GM18858 (cell line): ENCODE measurements around the gene GABRB3.

ENCODE experiments used
- ATAC-seq: cut with Tn5 transposase; IDR thresholded peaks from one replicate; pipeline ENCODE4 v1.9.1; 2021; ENCODE audit not compliant: unreplicated experiment

GABRB3 gene

DNA sequence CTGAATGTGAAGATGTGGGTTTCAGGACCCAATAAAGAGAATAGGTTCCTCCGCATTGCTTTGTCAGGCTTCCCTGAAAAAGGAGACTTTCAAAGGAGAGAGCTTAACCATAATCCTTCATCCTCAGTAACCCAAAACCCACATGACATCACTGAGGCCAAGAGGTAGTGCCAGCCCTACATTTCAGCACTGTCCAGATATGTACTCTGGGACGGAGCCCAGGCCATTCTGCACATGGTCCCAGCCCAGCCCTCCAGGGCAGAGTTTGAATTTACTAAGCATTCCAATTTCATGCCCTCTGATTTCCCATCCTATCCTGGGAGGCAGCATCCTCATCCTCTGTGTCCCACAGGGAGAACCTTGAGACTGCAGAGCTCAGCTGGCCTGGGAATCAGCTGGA is 210.5 kb downstream of the GABRB3 start:
- ATAC-seq: no peak

DNA sequence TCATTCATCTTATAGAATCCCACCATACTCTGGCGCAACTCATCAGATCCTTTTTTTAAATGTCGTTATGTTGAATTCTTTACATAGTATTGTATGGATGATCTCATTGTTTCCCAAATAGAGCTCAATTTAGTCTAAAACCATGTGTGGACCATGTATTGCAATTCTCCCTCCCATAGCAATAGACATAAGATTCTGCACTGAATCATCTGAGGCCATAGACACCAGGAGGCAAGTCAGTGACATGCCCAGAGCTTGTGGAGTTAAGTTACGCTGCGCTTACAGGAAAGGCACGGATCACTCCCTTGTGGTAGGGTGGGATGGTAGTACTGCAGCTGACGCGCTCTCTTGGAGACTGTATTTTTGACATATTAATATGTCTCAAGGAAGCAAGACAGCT is 211.0 kb downstream of the GABRB3 start:
- no peak for ATAC-seq

DNA sequence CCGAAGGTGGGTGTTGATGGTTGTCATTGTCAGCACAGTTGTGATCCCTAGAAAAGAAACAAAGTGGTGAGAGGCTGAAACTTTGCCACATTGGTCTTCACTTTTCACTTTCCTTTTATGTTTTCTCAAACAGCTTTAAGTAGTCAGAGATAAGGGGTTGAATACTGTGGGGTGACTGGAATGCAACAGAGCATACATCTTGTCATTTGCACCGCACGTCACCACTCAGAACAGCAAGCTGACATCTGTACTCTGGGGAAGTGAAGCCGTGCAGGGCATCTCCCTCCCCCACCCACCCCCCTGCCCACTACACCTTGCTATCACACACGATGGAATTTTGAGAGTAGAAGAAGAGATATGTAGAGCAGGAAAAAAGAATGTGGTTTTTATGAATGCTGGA is 211.7 kb downstream of the GABRB3 start:
- no peak for ATAC-seq

DNA sequence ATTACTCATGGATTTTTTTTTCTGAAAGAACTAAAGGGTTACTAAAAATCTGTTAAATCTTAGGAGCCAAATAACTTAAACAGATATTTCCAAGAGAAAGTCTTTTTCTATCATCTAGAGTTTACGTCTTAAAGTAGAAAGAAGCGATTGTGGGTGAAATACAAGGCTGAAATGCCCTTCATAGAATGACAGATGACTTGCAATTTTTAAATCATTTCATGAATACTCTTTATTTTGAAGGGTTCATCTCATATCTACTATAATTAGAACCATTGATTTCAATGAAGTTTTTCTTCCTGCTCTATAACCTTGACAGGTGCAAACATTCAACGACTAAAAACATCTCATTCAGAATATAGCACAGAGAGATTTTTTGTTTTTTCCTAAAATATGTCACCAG is 217.0 kb downstream of the GABRB3 start:
- ATAC-seq: no peak

DNA sequence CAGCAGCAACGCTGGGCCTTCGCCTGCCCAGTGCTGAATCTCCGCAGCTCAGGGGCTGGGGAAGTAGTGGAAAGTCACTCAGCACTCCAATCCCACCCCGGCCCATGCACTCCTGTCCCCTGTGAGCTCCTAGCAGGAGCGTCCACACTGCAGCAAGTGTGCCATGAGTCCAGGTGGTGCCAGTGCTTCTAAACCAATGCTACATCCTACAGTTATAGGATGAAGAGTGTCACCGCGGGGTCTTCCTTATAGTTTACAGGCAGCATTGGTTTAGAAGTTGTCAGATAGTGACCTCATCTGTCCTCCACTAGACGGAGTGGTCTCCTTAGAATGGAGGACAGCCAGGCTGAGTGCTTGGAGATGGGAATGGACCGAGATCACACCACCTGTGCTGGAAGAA is 221.4 kb downstream of the GABRB3 start:
- ATAC-seq: no peak

DNA sequence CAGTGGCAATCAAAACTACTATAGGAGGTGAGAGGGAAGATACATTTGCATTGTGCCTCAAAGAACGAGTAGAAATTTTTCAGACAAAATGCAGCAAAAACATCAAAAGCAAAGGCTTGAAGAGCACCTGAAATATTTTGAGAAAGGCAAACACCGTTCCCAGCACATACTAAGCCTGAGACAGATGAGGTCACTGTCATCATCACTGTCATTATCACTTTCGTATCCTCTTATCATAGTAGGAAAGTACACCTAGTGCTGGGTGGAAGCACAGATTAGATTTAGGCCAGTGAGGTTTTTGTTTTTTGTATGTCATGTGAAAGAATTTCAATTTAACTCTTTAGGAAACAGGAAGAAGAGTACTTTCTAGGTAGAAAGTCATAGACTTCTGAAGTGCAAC is 222.0 kb downstream of the GABRB3 start:
- ATAC-seq: no peak

DNA sequence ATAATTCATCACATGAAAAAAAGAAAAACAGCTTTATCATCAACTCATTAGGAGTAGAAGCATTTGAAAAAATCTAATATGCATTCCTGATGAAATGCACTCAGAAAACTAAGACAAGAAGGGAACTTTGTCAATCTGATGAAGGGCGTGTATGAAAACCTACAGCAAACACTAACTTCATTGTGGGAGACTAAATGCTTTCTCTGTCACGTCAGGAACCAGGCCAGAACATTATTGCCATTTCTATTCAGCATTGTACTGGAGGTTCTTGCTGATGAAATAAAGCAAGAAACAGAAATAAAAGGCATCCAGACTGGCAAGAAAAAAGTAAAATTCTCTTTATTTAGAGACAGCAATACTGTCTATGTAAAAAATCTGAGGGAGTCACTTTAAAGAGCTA is 235.2 kb downstream of the GABRB3 start:
- no peak for ATAC-seq

DNA sequence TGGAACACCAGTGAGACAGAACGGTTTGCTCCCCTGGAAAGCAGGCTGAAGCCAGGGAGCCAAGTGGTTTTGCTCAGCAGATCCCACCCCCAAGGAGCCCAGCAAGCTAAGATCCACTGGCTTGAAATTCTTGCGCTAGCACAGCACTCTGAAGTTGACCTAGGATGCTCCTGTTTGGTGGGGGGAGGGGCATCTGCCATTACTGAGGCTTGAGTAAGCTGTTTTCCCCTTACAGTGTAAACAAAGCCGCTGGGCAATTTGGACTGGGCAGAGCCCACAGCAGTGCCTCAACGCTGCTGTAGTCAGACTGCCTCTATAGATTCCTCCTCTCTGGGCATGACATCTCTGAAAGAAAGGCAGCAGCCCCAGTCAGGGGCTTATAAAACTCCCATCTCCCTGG is 241.4 kb downstream of the GABRB3 start:
- no peak for ATAC-seq

DNA sequence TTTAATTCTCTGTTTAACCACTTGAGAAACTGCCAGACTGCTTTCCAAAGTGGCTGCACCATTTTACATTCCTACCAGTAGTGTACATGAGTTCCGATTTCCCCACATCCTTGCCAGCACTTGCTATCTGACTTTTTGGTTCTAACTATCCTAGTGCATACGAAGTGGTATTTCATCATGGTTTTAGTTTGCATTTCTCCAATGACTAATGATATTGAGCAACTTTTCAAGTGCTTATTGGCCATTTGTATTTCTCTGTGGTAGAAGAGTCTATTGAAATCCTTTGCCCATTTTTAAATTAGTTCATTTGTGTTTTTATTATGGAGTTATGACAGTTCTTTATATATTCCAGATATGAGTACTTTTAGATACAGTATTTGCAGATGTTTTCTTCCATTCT is 247.8 kb downstream of the GABRB3 start:
- ATAC-seq: no peak

DNA sequence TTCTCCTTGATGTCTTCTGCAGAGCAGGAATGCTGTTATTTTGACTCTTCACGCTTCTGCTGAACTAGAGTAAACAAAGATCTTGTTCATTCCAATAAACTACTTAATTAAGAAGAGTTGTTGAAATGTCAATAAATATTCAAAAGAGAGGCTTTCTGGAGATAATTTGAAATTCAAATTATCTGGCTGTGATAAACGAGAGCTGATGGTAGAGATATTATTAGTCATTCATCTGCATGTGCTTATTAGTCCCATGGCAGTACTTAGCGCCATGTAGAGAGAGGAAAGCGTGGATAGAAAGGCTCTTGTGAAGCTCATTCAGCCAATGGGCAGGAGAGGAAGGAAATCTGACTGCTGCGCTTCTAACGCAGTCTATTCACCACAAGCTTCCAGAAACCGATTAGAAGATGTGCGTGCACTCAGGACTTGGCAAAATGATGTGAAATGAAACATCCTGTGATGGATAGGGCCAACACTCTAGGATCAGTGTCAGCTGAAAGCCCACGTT is 251.1 kb downstream of the GABRB3 start:
- no peak for ATAC-seq

DNA sequence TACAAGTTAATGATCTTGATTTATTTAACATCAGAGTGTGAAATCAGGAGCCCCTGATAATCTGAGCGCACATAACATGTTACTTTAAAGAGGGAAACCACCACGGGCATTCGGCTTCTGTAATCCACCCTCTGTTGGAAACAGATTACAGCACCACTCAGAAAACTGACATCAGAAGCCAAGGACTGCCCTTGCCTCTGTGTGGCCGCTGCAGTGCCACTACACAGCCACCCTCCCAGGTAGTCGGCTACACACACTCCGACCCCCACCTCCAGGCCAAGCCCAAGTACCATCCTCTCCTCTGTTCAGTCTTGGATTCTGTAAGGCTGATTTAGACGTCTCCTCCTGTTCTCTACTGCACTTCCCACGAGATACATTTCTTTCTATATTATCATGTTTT is 251.7 kb downstream of the GABRB3 start:
- no peak for ATAC-seq

DNA sequence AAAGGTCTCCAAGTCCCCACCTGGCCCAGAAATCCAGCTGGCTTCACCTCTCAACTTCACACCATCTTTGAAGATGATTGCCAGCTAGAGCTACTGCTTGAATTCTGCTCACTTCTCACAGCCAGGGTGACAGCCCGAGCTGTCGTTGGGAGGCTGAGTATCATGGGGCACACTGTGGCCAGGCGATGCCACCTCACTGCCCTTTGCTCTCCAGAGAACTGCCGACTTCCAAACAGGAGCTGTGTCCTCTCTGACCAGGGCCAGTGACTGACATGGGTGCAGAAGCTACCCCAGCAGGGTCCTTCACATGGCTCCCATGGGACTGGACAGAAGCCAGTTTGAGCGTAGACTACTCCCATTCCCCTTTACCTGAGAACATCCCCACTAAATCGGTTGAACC is 254.0 kb downstream of the GABRB3 start:
- ATAC-seq: no peak

DNA sequence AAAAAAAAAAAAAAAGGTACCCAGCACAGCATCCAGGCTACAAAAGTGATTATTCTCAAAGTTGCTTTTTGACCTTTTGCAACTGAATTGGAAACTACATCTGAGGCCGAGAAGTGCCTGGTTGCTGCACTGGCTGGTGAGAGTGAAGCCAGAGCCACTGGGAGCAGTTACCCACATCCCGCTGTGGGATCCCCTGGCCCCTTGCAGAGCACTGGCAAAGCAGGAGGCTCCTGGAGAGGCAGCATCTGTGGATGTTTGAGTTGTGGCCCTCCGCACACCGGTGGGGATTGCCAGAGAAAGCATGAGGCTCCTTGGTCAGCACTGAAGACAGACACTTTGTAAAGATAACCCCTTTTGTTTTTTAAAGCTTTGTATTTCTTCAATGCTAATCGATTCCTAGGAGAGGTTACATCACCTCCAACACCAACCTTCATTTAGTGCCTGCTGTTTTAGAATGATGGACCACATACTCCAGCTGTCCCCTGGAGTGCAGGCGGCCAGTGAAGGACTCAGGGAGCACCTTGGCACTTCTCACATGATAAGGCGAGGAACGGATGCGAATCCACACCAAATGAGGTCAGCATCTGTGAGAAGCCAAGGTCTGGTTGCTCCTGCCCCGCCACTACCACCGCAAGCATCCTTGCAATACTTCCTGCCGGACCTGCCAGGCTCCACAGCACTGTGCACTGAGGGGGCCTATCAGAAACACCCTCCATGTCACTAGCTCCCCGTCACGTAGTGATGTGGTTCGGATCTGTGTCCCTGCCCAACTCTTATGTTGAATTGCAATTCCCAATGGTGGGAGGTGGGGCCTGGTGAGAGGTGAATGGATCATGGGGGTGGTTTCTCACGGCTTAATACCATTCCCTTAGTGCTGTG is 256.5 kb downstream of the GABRB3 start:
- no peak for ATAC-seq

DNA sequence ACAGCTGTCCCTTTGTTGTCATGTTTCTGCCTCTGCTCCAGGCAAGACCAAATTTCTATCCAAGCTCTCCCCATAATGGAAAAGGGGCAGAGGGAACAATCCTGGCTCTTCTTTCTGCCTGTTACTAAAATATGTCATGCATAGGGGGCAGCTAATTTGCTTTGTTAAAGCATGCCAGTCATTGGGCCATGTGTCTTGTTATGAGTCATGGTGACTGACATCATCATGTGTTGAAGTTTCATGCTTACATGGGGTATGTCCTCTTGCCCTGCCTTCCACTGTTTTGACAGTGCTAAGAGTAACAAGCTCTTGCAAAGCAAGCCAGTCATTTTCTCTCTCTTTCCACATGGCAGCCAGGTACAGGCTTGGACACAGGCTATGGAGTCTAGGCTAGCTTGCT is 268.9 kb downstream of the GABRB3 start:
- ATAC-seq: no peak
